HG03175 (cell line): ENCODE data around the gene CCN6.
"Not testable (repeated sequence)": the region's sequence is repeated elsewhere in the genome, so short reads cannot be mapped to it uniquely, and the experiment has no call there.

Experiments used
- ATAC-seq: cut with Tn5 transposase; IDR thresholded peaks from one replicate; pipeline ENCODE4 v1.9.1; 2021; ENCODE audit warnings: mild to moderate bottlenecking, moderate library complexity; ENCODE audit not compliant: unreplicated experiment

The CCN6 gene

DNA sequence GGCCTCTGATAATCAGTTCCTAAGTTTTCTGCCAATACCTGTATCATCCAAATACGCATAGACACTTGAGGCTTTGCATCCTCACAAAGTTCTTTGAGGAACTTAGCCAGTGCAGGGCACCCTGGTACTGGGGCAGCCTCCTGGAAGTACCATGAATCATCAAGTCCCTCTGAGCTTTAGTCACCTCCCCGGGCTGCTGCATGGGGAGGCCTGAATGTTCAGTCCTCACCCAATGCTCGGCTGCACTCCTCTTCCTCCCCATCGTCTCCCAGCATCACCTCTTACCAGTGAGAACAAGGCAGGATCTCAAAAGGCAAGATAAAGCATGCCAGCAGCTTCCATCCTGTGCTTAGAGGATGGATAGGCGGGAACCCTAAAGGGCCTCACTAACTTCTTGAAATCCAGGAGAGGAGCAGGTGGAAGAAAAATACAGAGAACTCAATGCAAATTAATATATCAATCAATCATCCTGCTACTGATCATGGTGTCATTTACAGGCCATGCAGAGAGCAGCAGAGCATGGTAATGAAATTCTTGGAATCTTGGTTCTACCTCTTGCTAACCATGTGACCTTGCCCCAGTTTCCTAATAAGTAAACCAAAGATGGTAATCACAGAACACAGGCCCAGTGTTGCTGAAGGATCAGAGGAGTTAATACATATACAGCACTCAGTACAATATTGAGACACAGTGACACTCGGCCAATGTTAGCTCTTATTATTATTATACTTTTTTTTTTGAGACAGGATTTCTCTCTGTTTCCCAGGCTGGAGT, 4.7 kb upstream of the CCN6 start:
- no peak for ATAC-seq

DNA sequence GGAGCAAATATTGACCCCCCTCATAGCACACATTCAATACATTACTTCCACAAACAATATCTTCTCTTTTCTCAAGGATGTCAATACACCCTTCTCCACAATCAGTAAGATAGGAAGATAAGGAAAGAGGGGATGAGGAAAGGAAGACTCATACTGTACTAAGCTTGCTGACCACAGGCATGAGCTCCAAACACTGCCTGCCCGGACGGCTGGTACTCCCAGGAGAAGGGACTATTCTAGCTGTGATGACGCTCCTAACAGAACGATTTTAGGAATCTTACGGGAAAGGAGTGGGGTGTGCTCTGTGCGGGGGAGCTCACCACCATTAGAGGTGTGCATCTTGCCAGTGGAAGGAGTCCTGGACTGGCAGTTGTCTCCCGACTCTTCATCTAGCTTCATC, 3.9 kb upstream of the CCN6 start:
- ATAC-seq, result no peak

DNA sequence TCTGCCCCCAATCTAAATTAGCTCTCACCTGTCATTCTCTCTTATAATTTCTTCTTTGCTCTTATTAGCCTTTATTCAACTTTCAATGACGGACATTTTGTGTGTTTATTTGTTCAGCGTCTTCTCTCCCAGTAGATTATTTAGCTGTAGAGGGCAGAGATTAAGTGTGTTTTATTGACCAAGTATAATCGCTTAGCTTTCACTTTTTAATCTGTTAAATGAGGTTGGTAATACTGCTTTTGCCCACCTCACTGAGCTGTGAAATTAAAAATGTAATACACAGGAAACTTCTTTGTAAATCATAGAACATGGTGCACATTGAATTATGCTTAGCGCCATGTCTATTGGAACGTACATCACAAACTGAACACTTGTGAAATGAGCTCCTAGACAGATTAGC, 3.5 kb upstream of the CCN6 start:
- no peak for ATAC-seq

DNA sequence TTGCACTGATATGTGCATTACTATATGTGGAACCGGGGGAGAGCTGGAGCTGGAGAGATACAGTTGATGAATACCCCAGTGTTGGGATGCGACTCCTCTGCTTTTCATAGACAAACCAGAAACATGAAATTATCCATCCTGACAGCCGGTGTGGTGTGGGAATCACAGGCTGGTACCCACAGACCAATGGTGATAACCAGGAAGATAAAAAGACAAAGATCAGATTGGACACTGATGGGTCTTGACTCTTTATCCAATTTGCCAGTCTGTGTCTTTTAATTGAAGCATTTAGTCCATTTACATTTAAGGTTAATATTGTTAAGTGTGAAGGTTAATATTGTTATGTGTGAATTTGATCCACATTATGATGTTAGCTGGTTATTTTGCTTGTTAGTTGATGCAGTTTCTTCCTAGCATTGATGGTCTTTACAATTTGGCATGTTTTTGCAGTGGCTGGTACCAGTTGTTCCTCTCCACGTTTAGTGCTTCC, 2.6 kb upstream of the CCN6 start:
- not testable (repeated sequence) for ATAC-seq

DNA sequence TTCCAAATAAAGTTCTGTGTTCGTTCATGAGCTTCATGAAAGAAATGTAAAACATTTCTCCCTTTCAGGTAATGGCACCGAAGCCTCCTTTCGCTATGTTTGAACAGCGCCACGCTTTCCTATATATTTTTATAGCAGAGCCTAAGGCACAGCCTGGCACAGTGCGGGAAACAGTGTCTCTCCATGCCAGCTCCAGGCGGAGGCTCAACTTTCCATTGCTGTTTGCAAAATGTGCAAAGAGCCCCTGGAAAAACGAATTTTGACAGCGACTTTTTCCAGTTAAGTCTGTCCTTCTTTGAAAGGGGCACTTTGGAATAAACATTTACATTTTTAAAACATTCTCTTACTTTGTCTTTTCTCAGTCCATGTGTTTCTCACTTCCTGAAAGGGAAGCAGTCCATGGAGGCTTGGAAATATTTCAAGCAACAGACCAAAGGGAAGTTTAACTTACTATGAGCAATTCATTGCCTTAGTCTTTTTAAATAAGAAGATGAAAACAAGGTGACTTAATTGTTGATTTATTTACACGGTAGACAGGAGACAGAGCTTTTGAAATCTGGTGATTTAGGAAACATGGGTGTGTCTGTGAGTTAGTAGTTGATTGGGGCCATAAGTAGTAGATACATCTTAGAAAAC, 769 bp downstream of the CCN6 start:
- no peak for ATAC-seq

DNA sequence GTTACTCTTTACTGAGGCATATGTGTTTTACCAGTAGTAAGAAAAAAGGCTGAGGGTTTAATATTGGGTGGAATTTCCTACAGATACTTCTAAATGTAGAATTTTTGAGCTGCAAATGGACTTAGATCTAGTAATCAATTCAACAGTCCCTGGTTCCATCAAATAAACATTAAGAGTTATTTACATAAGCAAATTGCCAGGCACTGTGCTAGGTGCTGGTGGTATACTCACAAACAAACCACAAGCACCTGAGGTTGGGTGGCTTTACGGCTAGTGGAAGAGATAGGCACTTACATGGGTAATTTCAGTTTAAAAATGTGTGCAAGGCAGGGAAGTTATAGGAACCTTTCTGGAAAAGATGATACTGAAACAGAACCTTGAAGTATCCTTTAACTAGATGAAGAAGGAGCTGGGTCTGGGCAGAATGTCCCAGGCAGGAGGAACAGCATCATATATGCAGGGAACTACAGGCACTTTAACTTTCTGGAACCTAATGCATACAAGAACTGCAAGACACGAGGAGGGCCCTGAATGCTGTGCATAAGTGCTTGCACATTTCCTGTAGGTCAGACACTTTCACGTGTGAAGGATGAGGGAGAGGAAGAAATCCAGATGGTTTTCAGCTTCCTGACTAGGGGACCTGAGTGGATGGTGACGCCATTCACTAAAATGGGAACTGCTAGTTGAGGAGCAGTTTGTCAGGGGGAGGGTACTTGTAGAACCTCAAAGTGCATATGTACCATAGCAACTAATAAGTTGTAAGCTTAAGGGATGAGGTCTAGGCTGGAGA, 4.5 kb downstream of the CCN6 start:
- no peak for ATAC-seq

DNA sequence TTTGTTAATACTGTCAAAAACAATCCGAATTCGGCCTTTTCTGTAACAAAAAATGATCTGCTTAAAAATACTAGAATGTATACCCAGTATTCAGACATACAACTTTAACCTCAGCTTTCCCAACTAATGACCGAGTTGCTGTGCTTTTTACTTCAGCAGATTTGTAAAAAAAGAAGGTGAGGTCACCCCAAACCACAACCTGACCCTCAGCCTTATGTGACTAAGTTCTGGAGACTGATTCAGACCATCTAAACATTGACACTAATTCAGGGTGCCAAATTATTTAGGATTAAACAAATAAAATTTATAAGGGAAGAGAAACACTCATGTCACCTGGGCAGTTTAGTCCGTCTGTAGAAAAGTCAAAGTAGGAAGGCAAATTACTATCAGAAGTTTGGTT, 7.7 kb downstream of the CCN6 start:
- ATAC-seq, result no peak

DNA sequence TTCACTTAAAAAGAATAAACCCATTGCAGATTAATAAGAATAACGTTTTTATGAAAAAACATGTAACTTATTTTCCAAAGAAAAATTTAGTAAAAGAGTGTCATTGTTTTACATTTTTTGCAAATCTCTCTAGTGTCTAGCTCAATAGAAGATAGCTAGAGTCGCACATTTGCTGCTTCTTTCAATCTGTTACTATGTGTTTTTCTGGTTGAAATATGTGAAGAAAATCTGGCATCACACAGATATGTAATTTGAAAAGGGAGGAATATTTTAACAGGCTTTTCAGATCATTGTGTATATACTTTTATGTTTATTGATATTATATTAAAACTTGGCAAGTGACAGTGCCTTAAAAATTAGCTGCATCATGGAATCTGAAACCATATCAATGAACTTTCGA, 9.1 kb downstream of the CCN6 start:
- no peak for ATAC-seq

DNA sequence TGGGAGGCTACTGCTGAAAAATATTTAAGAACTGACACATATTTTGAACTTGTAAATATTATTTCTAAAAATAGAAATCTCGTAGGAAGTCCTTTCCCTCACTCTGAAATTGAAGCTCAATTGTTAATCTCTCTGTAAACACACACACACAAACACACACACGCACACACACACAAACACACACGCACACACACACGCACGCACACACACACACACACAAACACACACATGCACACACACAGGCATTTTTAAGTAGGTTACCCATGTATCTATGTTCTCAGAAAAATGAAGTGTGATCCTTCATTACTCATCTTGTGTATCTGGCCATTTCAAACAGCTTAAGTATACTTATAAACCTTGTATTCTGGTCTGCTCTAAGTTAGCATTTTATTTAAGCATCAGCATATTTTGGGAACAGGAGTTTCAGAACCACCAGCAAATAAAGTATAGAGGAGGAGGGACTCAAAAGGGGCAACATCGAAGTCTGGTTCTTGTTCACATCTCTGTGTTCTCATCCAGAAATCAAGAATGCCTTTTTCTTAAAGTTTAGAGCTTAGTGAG, 11.6 kb downstream of the CCN6 start:
- no peak for ATAC-seq

DNA sequence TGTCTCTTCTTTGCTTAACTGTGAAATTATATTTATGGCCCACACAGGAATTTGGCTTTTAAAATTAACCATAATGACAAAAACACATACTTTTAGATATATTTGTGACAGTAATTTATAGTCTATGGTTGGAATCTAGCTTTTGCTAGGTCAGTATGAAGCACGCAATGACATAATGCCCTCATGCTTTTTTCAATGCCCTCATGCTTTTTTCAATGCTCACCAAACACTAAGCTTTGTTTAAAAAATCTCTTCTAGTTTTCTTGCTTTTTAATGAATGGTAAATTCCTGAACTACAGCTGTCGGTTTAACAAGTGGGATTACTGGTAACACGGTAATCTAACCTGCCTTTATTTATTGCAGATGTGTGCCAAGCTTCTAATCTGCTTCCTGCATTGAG, 12.7 kb downstream of the CCN6 start:
- ATAC-seq, result no peak

DNA sequence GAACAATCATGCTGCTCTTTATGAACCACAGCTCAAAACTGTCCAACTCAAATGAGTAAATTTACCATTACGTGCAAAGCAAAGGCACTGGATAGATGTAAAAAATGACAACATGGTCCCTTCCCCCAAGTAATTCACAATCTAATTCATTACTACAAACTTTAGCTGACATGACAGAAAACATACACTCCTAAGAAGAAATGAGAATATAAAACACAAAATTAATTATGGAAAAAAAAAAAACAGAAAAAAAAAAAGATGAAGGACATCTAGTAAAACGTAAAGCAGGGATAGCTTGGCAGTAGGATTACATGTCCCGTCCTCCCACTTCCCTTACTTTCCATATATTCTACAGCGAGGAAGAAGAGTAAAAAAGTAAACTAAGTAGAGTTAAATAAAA, 27.7 kb downstream of the CCN6 start:
- ATAC-seq, result no peak

DNA sequence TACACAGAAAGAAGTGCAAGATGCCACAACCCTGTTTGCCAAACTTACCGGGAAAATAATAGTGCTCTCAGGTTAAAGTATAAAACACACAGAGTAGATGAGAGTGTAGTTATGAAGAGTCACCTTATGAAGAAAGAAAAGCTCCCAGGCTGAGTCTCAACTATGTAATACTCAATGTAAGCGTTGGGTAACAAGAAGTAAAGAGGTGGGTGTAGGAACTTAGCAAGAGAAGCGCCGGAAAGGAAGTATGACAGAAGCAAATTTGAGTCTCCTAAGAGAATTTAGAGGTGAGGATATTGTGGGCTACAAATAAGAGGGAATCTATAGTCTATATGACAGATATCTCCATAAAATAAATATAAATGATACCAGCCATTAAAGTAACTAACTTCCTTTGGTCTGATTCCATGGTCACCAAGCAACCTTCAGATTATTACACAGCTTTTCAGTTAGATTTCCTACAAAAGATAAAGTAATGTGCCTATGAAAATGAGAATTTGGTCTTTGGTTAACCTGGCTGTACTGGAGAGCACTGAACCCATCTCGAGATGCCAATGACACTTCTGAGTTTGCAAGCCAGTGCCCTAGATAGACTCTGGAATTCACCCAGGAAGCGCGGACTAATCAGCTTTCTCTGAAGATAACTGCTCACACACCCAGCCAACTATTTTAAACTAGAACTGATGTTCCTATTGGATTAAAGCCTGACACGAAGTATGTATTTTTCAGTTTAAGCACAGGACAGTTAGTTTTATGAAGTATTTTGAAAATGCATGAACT, 31.6 kb downstream of the CCN6 start:
- ATAC-seq, result no peak

DNA sequence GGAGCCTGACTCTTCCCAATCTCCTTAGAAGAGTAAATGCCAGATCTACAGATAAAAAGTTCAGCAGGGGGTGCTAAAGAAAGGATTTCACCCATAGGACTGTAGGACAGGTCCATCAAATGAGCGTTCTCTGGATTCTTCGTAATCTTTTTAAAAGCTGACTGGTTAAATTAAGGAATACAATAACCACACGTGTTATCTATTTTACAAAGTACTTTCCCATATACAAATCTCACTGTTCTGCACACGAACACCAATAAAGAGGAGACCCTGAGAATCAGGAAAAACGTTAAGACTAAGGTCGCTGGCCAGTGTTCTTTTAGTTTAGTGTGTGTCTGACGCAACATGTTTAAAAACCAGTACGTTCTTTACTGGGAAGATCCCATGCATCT, 32.8 kb downstream of the CCN6 start:
- ATAC-seq, result peak; percentile 17

DNA sequence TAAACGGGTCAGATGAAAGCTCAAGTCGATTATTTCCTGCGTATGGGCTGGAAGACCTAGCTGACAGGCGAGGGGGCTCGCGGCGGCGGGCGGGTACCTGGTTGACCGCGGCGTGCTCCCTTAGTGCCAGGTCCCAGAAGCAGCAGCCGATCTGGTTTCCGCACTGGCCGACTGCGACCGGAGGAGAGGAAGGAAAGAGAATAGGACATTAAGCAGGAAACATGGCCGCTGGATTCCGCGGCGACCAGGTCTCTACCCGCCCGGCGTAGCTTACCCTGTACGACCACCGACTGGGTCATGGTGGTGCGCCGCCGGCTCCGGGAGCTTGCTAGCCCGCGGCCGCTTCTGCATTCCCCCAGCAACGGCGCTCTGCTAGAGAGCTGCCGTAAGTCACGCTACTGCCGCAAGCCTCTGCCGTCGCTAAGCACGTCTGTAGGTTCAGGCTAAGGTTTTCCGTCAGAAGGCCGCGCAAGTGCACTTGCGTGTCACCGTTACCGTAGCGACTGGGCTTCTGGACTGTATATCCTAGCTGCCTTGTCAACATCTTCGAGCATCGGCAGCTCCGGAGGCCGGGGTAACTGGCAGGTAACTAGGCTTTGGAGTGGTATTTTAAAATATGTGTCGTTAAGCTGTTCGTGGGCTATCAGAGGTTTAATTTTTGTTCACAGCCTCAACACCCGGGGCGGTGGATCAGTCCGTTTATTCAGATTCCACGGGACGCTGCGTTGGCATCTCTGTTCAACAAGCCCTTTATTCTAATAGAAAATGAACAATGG, 33.4 kb downstream of the CCN6 start, which contains the start of the genes FAM229B and TUBE1:
Gene FAM229B (plus strand): TSS at position 456 of the 776 bp plus-strand sequence. CDS start 11,693 bp downstream, outside the sequence.
Gene TUBE1 (minus strand): TSS at position 347 of the 776 bp plus-strand sequence. CDS start 48 bp downstream, at position 299.
- peak; percentile 97 for ATAC-seq

DNA sequence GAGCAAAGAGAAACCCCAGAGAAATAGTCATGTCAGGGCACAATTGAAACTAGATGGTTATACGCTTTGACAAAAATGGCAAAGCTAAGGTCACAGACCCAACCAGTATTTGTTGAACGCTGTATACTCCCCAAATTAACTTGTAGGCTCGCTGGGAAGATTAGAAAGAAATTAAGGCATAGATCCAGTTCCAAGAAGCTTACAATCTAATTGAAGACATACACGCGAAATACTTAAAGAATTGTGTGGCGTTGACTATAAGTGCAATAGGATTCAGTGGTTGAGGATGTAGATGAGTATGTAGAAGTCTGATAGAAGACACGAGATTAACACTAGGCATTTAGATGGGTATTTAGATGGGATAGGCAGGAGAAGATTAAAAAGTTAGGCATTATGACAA, 34.0 kb downstream of the CCN6 start:
- no peak for ATAC-seq

DNA sequence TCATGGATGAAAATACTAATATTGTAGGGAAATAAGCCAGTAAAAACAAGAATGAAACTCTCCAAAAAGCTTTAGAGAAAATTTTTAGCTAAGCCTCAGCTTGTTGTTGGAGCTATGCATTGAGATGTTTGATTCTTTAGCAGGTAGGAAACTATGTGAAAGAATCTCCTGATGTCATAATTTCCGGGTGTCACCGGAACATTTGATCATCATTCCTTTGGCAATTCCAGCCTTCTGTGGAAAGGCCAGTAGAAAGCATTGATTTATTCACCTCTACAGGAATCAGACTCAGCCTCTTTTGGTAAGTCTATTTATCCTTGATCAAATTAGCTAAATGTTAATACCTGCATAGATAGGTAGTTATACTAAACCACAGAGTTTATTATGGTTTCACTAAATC, 43.0 kb downstream of the CCN6 start:
- no peak for ATAC-seq

DNA sequence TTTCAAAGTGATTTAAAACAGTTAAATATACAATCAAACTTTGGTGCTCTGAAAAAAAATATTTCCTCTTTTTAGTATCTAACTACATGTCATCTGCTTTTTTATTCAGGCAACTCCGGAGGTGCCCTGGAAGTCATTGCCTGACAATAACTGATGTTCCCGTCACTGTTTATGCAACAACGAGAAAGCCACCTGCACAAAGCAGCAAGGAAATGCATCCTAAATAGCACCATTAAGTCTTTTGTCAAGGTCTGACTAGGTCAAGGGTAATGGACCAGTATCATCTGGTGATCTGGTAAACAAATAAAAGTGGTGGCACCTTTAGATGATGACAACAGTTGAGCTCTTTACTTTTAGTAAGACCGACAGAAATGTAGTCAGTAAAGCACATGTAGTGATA, 46.7 kb downstream of the CCN6 start:
- no peak for ATAC-seq

DNA sequence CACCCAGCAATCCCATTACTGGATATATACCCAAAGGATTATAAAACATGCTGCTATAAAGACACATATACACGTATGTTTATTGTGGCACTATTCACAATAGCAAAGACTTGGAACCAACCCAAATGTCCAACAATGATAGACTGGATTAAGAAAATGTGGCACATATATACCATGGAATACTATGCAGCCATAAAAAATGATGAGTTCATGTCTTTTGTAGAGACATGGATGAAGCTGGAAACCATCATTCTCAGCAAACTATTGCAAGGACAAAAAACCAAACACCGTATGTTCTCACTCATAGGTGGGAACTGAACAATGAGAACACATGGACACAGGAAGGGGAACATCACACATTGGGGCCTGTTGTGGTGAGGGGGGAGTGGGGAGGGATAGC, 52.1 kb downstream of the CCN6 start:
- ATAC-seq, result not testable (repeated sequence)

DNA sequence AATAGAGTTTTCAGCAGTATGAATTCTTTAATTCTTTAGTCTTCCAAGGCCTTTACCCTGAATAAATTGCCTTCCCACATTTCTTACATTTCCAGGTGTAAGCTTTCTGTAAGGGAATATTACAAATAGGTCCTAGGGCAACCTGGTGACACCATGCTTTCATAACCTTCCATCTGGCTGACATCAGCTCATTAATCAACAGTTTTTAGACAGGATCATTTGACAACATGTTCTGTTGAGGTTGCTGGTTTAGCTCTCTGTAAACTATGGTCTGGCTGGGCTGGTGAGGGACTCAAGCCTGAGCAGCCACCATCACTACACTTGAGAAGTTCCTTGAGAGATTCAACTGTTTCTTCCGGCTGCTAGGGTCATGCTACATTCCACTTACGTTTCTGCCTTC, 52.7 kb downstream of the CCN6 start:
- no peak for ATAC-seq

DNA sequence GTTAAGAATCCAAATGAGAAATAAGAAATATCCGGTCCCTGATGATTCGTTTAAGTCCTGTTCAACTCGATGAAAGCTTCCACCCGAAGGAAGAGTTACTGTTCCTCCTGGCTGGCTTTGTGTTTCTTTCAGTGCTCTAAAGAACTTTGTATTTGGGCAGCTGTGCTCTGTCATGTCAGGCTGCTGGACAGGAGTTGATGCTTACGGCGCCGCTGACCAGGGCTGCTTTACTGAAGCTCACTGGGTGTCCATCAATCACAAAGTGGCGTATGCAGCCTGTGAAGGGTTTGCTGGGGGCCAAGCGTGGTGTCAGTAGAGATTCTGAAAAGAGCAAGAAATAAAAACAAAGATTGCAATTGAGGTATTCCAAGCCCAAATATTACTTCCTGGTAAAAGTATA, 55.4 kb downstream of the CCN6 start:
- no peak for ATAC-seq
